Measurements from ENCODE around the gene SOCS2. TPM values are rescaled to one million over a fixed set of nuclear protein-coding genes. Genes with fewer than 3 reads are reported as not detected.
"Not testable (repeated sequence)": the region's sequence is repeated elsewhere in the genome, so short reads cannot be mapped to it uniquely, and the experiment has no call there.

SOCS2 gene
- total RNA-seq, 2 donors from 2014 or later = 30.0 to 30.9 TPM

GRCh38 chr12:93618891-93619410 lies 46.5 kb downstream of the SOCS2 start:
- no peak for DNase-seq (ENCODE audit: low spot score)
- intact Hi-C loops (cut with DNase I) = no loop called here

GRCh38 chr12:93621986-93622385 lies 49.5 kb downstream of the SOCS2 start:
- intact Hi-C loops (cut with DNase I) = no loop called here
- no peak for DNase-seq (ENCODE audit: low spot score)

- intact Hi-C loops (cut with DNase I) = no loop called here
- DNase-seq (ENCODE audit: low spot score) = no peak
Observed at GRCh38 chr12:93622485-93622884, 50.0 kb downstream of the SOCS2 start.

GRCh38 chr12:93624595-93625294 lies 52.3 kb downstream of the SOCS2 start:
- no peak for DNase-seq (ENCODE audit: low spot score)
- intact Hi-C loops (cut with DNase I) = no loop called here

GRCh38 chr12:93625295-93625645 lies 52.8 kb downstream of the SOCS2 start:
- DNase-seq (ENCODE audit: low spot score); intact Hi-C loops (cut with DNase I): not testable (repeated sequence)

GRCh38 chr12:93626160-93626559 lies 53.7 kb downstream of the SOCS2 start:
- intact Hi-C loops (cut with DNase I) = no loop called here
- no peak for DNase-seq (ENCODE audit: low spot score)

Other genes with a start within 250 kb of the SOCS2 start
- 100 to 1,000 TPM in 1 of 2 donors, 10 to 100 TPM in 1; 76.5 to 133 TPM for gene NUDT4, start 194.8 kb upstream of the SOCS2 start, total RNA-seq
- 10 to 100 TPM; 78.3 to 90.8 TPM for gene UBE2N, start 130.7 kb upstream of the SOCS2 start, total RNA-seq
- 10 to 100 TPM; 55.8 to 59.5 TPM for gene MRPL42, start 105.2 kb upstream of the SOCS2 start, total RNA-seq
- 10 to 100 TPM; 21.6 to 22.0 TPM for gene CRADD, start 104.7 kb downstream of the SOCS2 start, total RNA-seq

All from posterior vena cava (tissue), 2 donors.